HG03521 (cell line): Measurements from ENCODE around the gene NR2F6.

Source experiments
- ATAC-seq: cut with Tn5 transposase; IDR thresholded peaks from one replicate; pipeline ENCODE4 v1.9.1; 2021; ENCODE audit warnings: mild to moderate bottlenecking, moderate library complexity; ENCODE audit not compliant: unreplicated experiment

NR2F6 gene

GRCh38 chr19:17264641-17264979, 18.9 kb upstream of the NR2F6 start, which contains the start of gene USHBP1:
Gene USHBP1 (minus strand): TSS chr19:17264745. CDS start chr19:17264299, 446 bp downstream.
- ATAC-seq: no peak

GRCh38 chr19:17263712-17264640, 18.3 kb upstream of the NR2F6 start:
- no peak for ATAC-seq

GRCh38 chr19:17262557-17262956, 16.8 kb upstream of the NR2F6 start:
- ATAC-seq: no peak

- ATAC-seq: no peak
Observed at GRCh38 chr19:17260842-17261325, 15.2 kb upstream of the NR2F6 start.

GRCh38 chr19:17259934-17260333, 14.2 kb upstream of the NR2F6 start:
- ATAC-seq: no peak

GRCh38 chr19:17259118-17259780, 13.5 kb upstream of the NR2F6 start:
- ATAC-seq: no peak

GRCh38 chr19:17256130-17256529, 10.4 kb upstream of the NR2F6 start:
- ATAC-seq: no peak

- no peak for ATAC-seq
Observed at GRCh38 chr19:17255150-17255621, 9.5 kb upstream of the NR2F6 start.

GRCh38 chr19:17254636-17255035, 8.9 kb upstream of the NR2F6 start:
- no peak for ATAC-seq

- no peak for ATAC-seq
Observed at GRCh38 chr19:17249887-17250548, 4.3 kb upstream of the NR2F6 start.

GRCh38 chr19:17248011-17248776, 2.5 kb upstream of the NR2F6 start:
- ATAC-seq: no peak

GRCh38 chr19:17246681-17247425, 1.1 kb upstream of the NR2F6 start:
- no peak for ATAC-seq

GRCh38 chr19:17244618-17245534, 843 bp downstream of the NR2F6 start:
- peak; percentile 3 for ATAC-seq

- ATAC-seq: no peak
Observed at GRCh38 chr19:17243830-17244617, 1.7 kb downstream of the NR2F6 start.

- ATAC-seq: no peak
Observed at GRCh38 chr19:17243211-17243829, 2.4 kb downstream of the NR2F6 start.

GRCh38 chr19:17242431-17243208, 3.1 kb downstream of the NR2F6 start:
- no peak for ATAC-seq
